Stimulated activated CD8-positive, alpha-beta memory T cell treated with anti-CD3 and anti-CD28 coated beads, Interleukin-15, amount 100 ng/mL, for 24 hours (primary cell): Measurements from ENCODE around the gene NANOS1.

Experiments used
- DNase-seq: peaks from one replicate; pipeline ENCODE4 v3.0.0-alpha.2; 2020; ENCODE audit warnings: low read depth

Gene NANOS1

GRCh38 chr10:119060107-119060506 lies 30.6 kb downstream of the NANOS1 start:
- no peak for DNase-seq

DNA sequence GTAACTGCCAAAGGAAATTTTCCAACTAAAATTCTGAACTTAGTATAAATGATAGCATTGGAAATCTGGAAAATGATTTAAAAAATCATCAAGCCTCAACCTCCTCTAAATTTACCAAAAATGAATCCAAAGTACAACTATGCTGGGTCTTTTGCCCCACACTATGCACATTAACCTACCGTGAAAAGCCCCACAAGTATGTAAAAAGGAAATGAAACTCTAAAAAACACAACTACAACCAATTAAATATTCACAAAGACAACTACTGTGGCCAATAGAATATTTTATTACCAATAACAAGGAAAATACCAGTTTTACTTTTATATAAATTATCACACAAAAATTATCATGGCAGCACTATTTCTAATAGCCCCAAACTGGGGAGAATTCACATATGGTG lies 31.8 kb downstream of the NANOS1 start:
- no peak for DNase-seq

GRCh38 chr10:119061926-119062325 lies 32.4 kb downstream of the NANOS1 start:
- DNase-seq: no peak

DNA sequence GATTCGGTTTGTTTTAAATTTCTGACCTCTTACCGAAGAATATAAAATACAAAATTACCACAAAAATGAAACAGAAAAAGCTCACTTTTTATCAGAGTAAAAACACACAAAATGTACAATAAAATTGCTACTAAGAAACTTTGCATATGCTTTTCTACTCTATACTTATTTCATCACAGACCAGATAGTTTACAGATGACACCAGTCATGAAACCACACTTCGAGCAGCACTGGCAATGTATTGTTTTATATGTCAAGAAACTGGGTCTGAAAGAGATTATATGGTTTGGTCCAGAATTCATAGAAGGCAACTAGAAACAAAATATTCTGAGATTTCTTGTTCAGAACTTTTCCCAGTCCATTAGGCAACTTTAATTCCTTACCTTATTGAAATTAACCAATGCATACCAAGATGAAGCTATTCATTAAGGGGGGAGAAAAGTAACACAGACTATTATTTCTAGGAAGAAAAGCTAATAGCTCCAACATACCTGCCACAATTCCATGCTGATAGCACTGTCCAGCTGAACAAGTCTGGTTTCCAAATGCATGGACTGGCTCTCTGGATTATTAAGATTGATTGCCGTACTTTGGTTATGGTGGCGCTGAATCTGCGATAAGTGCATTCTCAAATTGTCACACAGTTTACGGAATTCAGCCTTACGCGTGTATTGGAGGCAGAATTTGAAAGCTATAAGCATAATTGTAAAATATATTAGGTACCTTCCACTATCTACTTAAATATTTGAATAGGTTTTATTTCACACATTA lies 41.1 kb downstream of the NANOS1 start:
- no peak for DNase-seq

- DNase-seq: no peak
Measured at GRCh38 chr10:119073584-119073983, 44.1 kb downstream of the NANOS1 start.

DNA sequence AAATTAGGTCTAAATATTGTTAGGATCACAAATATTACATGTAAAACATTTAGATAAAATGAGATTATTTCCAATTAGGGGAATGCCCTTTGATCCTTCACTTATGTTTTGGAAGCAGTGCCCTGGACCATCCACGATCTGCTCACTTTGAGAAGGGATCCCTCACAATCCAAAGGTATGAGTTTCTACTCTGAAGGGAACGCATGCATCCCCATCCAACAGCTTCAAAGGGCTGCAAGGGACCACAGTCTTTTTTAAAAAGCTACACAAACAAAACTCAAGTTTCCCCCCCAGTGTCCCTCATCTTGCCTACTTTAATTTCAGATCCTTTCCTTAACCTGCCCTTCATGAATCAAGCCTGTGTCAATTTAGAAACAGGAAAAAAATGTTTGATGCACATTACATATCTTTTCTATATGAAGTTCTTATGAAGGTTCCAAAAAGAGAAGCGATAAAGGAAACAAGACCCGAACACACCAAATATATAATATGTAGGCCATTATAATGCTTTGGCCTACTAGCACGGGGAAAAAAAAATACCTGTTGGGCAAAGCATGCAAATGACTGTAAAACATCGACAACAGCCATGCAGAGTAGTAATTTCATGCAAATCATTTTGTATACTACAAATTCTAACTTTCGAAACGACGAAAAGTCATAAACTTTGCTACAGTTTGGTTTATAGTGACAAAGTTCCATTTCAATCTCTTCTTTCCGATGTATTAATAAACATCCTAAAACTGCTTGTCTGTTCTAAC lies 49.1 kb downstream of the NANOS1 start:
- no peak for DNase-seq

DNA sequence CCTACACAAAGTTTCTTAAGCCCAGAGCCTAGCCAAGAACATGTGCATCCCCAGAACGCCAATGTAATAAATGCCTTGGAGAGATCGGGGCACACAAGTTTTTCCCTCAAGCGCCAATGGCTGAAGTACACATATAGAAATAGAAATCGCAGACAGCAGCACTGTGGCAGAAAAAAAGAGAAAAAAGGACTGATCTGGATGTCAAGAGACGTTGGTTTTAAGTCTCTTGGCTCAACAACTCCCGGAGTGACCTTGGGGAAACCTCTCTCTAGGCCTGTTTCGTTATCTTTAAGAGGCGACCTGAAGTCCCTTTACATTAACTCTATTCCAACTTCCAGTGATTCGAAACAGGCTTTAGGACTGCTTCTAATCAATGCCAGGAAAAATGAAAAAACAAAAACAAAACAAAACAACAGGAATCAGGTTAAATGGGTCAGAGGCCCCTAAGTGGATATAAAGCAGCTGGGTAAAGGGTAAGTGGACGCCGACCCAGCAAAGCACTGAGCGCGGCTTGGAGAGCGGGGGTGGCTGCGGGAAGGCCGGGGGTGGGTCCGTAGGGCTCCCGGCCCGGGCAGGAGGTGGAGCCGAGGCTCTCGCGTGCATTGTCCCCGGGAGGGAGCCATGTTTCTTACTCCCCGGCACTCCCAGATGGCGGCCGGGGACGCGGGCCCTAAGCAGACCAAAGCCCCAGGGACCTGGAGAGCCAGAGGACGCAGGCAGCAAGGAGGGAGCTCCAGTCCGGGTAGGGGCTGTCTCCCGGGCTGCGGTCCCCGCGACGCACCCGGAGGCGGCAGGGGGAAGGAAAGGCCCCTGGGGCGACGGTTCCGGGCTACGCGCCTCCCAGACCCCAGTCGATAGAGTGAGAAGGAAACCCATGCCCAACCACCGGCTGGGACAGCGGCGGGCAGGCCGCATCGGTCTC lies 50.3 kb downstream of the NANOS1 start:
- peak; percentile 35 for DNase-seq

GRCh38 chr10:119080521-119081259 lies 51.2 kb downstream of the NANOS1 start, which contains the start of gene EIF3A:
EIF3A (minus strand) TSS chr10:119080817; CDS start chr10:119080676, 141 bp downstream.
- peak; percentile 81 for DNase-seq
